A673 (cell line): ENCODE results near the gene ZDHHC16. TPM values are rescaled to one million over a fixed set of nuclear protein-coding genes. Genes with fewer than 3 reads are reported as not detected.

Experiments used
- BruUV-seq: library from RNA; stranded (reverse); fragments of 400-500 nt; replicated peaks from 2 replicates; lab custom pipeline; 2021; lab: Mats Ljungman, UMichigan
- CTCF ChIA-PET: fragments of 300-600 bp; sonication (Branson Sonifier 250); formaldehyde crosslinking; loops from one replicate; lab custom pipeline; 2022; ENCODE audit warnings: antibody characterized with exemption; lab: Charles Lee
- POLR2A ChIA-PET: fragments of 300-600 bp; sonication (Branson Sonifier 250); formaldehyde crosslinking; loops from one replicate; lab custom pipeline; 2022; ENCODE audit warnings: antibody characterized with exemption; ENCODE audit not compliant: low non-redundant PET; lab: Charles Lee
- DNase-seq: peaks from one replicate; pipeline ENCODE4 v3.0.0-alpha.2; 2015; ENCODE audit warnings: low spot score
- H3K27ac ChIP-seq: fragments of 200-600 bp; sonication (generic); 2 replicates; pipeline ENCODE4 v1.5.1; 2016; ENCODE audit warnings: mixed run types, low read depth, mild to moderate bottlenecking, mixed read lengths, antibody characterized with exemption, low read length; ENCODE audit not compliant: poor library complexity, severe bottlenecking
- H3K27me3 ChIP-seq: fragments of 200-600 bp; sonication (generic); replicated peaks from 2 replicates; pipeline ENCODE4 v1.6.1; 2017; ENCODE audit warnings: mixed run types, low read depth, mild to moderate bottlenecking, mixed read lengths, antibody characterized with exemption, low read length; ENCODE audit not compliant: insufficient read depth, poor library complexity
- H3K36me3 ChIP-seq: fragments of 200-600 bp; sonication (generic); 2 replicates; pipeline ENCODE4 v1.6.1; 2016; ENCODE audit warnings: mixed run types, mild to moderate bottlenecking, mixed read lengths, antibody characterized with exemption, low read length; ENCODE audit not compliant: insufficient read depth, poor library complexity, severe bottlenecking
- H3K4me1 ChIP-seq: fragments of 200-600 bp; sonication (generic); 2 replicates; pipeline ENCODE4 v1.6.1; 2017; ENCODE audit warnings: mixed run types, mild to moderate bottlenecking, mixed read lengths, antibody characterized with exemption, low read length; ENCODE audit not compliant: insufficient read depth, poor library complexity, severe bottlenecking
- H3K4me3 ChIP-seq: fragments of 200-600 bp; sonication (generic); 2 replicates; pipeline ENCODE4 v1.5.1; 2016; ENCODE audit warnings: low read depth, mixed run types, mild to moderate bottlenecking, mixed read lengths, low read length; ENCODE audit not compliant: poor library complexity, severe bottlenecking
- H3K9me3 ChIP-seq: fragments of 200-600 bp; sonication (generic); 2 replicates; pipeline ENCODE4 v1.6.1; 2016; ENCODE audit warnings: mixed run types, low read depth, mild to moderate bottlenecking, mixed read lengths, antibody characterized with exemption, low read length; ENCODE audit not compliant: poor library complexity, severe bottlenecking
- EZH2 ChIP-seq: fragments of 200-600 bp; sonication (generic); IDR thresholded peaks from 2 replicates; pipeline ENCODE4 v1.6.1; 2017; ENCODE audit warnings: borderline replicate concordance, low read depth, mild to moderate bottlenecking, mixed read lengths, antibody characterized with exemption, low read length; ENCODE audit not compliant: poor library complexity, severe bottlenecking
- intact Hi-C: fragments of 100-400 bp; cut with micrococcal nuclease; formaldehyde crosslinking; loops from one replicate; pipeline ENCODE4 v1.10.0; 2022; ENCODE audit not compliant: unreplicated experiment
- total RNA-seq: library from RNA; stranded (reverse); gene quantifications from 2 replicates; pipeline ENCODE4 v1.2.3, GENCODE V29; 2021
- TF ChIP-seq, protein P1 (sequence below): fragments of 300-800, 200-600 bp; sonication (generic); conservative IDR thresholded peaks from 2 replicates; pipeline ENCODE4 v1.5.1; 2017; ENCODE audit warnings: low read depth, mild to moderate bottlenecking, antibody characterized with exemption, low read length, moderate library complexity, mixed read lengths

ZDHHC16 gene
- total RNA-seq, 1 experiment from 2014 or later: 49.2 TPM

DNA sequence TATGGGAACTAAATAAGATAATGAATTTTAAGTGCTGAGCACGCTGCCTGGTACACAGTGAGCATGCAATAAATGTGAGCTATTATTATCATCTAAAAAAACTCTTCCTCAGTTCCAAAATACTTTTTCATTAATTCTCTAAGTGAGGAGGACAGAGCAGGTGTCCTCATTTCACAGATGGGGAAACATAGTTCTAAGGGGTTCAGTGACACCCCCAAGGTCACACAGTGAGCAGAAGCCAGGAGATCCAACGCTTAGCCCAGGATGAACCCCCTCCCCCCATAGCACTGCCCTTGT lies 38.1 kb upstream of the ZDHHC16 start:
- no peak for DNase-seq
- H3K36me3 ChIP-seq: no peaks in the 10 kb centered on the region
- TF ChIP-seq, protein P1, sequence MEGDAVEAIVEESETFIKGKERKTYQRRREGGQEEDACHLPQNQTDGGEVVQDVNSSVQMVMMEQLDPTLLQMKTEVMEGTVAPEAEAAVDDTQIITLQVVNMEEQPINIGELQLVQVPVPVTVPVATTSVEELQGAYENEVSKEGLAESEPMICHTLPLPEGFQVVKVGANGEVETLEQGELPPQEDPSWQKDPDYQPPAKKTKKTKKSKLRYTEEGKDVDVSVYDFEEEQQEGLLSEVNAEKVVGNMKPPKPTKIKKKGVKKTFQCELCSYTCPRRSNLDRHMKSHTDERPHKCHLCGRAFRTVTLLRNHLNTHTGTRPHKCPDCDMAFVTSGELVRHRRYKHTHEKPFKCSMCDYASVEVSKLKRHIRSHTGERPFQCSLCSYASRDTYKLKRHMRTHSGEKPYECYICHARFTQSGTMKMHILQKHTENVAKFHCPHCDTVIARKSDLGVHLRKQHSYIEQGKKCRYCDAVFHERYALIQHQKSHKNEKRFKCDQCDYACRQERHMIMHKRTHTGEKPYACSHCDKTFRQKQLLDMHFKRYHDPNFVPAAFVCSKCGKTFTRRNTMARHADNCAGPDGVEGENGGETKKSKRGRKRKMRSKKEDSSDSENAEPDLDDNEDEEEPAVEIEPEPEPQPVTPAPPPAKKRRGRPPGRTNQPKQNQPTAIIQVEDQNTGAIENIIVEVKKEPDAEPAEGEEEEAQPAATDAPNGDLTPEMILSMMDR: no peak
- TF ChIP-seq EZH2: no peak
- intact Hi-C loops: loop anchor here (1.0 to 2.0 kb wide), 2 partner anchors 145 to 205 kb away; no protein-coding TSS in a partner anchor
- H3K27ac ChIP-seq: no peak overlapping the region
- no peak overlapping the region for H3K4me3 ChIP-seq
- ChIA-PET POLR2A (no interaction called here), CTCF (no interaction called here)
- no peaks in the 10 kb centered on the region for H3K4me1 ChIP-seq
- no peaks in the 10 kb centered on the region for H3K27me3 ChIP-seq
- H3K9me3 ChIP-seq: no peaks in the 10 kb centered on the region
- BruUV-seq: no TSS peak

DNA sequence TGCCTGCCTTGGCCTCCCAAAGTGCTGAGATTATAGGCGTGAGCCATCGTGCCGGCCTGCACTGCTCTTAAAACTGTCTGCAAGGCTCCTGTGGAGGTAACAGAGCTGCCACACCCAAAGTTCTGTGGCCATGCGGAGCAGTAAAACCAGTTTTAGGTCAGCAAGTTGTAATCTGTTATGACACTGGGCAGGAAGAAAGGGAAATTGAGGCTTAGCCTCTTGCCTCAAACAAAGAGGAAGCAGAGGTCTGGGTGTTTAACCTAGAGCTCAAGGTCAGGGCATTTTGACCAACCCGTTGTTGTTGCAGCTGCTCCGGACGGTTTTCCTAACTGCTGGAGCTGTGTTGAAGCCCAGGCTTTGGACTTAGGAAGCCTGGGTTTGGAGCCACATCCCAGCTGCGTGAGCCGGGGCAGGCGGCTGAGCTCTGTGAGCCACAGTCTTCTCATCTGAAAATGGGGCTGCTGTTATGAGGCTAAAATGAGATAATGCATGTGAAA lies 37.4 kb upstream of the ZDHHC16 start:
- intact Hi-C loops: no loop called here
- TF ChIP-seq EZH2: no peak
- TF ChIP-seq, protein P1: no peak
- ChIA-PET POLR2A (no interaction called here), CTCF (no interaction called here)
- Histone ChIP-seq H3K4me3 (no peak overlapping the region), H3K36me3 (no peaks in the 10 kb centered on the region), H3K9me3 (no peaks in the 10 kb centered on the region), H3K4me1 (no peaks in the 10 kb centered on the region), H3K27ac (no peak overlapping the region), H3K27me3 (no peaks in the 10 kb centered on the region)
- no peak for DNase-seq
- no TSS peak for BruUV-seq

DNA sequence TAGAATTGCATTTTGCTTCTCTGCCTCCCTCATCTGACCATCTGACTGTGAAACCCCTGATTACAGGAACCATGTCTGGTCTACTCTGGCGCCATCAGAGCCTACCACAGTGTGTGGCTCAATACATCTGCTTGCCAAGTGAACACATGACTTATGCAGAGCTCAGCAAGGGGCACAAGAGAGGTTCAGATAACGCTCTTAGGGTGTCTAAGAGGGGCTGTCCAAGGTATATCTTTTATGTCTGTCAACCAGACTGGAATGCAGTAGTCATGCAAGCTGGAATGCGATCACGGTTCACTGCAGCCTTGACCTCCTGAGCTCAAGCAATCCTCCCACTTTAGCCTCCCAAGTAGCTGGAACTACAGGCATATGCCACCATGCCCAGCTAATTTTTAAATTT lies 34.6 kb upstream of the ZDHHC16 start:
- ChIA-PET POLR2A (no interaction called here), CTCF (interaction anchor here (0.8 kb wide), 1 partner anchor 10 kb away, joined by 4 read pairs; the partner anchor contains the start of gene RRP12)
- intact Hi-C loops: no loop called here
- no peaks in the 10 kb centered on the region for H3K9me3 ChIP-seq
- no peak for DNase-seq
- no TSS peak for BruUV-seq
- TF ChIP-seq EZH2: no peak
- TF ChIP-seq, protein P1: no peak
- no peak overlapping the region for H3K27ac ChIP-seq
- H3K4me1 ChIP-seq: no peaks in the 10 kb centered on the region
- H3K36me3 ChIP-seq: no peaks in the 10 kb centered on the region
- H3K27me3 ChIP-seq: no peaks in the 10 kb centered on the region
- no peak overlapping the region for H3K4me3 ChIP-seq
